CD14-positive monocyte (primary cell): ENCODE results near the gene RNF225. TPM values are rescaled to one million over a fixed set of nuclear protein-coding genes. Genes with fewer than 3 reads are reported as not detected.
A peak's percentile ranks its signal among the peaks of the same experiment; 100 is the strongest.

ENCODE experiments used
- DNase-seq, 3 donors: peaks; one replicate each; pipeline ENCODE4 v3.0.0-alpha.2; 2011 to 2022
- H2AFZ ChIP-seq: 2 replicates; pipeline ENCODE4 v1.6.0; 2012; ENCODE audit warnings: mild to moderate bottlenecking, low read depth, low read length, inconsistent platforms; ENCODE audit not compliant: insufficient read depth, poor library complexity, severe bottlenecking
- H3K27ac ChIP-seq, 2 donors: 1 replicate in 1 of 2; 2 replicates in 1 of 2; pipeline ENCODE4 v1.5.1; 2012 to 2013; ENCODE audit warnings: low read length in 2 of 2, control low read depth in 1 of 2, inconsistent platforms in 1 of 2, low read depth in 1 of 2, mild to moderate bottlenecking in 1 of 2
- H3K27me3 ChIP-seq, 2 donors: one replicate each; pipeline versions ENCODE4 v1.6.0 to v1.6.1; 2011 to 2013; ENCODE audit warnings: low read length in 2 of 2; ENCODE audit not compliant: control insufficient read depth in 2 of 2, insufficient read depth in 2 of 2
- H3K36me3 ChIP-seq, 2 donors: replicated peaks in 1 of 2; 1 replicate in 1 of 2; 2 replicates in 1 of 2; pipeline versions ENCODE4 v1.5.1 to v1.6.1; 2012 to 2013; ENCODE audit warnings: low read length in 2 of 2, control low read depth in 1 of 2, inconsistent platforms in 1 of 2, mild to moderate bottlenecking in 1 of 2; ENCODE audit not compliant: insufficient read depth in 2 of 2, control insufficient read depth in 1 of 2
- H3K4me1 ChIP-seq, 2 donors: 1 replicate in 1 of 2; 2 replicates in 1 of 2; pipeline versions ENCODE4 v1.5.1 to v1.6.1; 2012 to 2013; ENCODE audit warnings: low read length in 2 of 2, control low read depth in 1 of 2, inconsistent platforms in 1 of 2, mild to moderate bottlenecking in 1 of 2, moderate library complexity in 1 of 2; ENCODE audit not compliant: insufficient read depth in 2 of 2, control insufficient read depth in 1 of 2
- H3K4me2 ChIP-seq: replicated peaks from 2 replicates; pipeline ENCODE3; 2012; ENCODE audit warnings: low read length, moderate library complexity, mild to moderate bottlenecking; ENCODE audit not compliant: poor library complexity, severe bottlenecking; ENCODE audit errors: extremely low read depth
- H3K4me3 ChIP-seq, 3 experiments: fragments of 200-600 bp in 1 of 3; sonication (generic) in 1 of 3; replicated peaks in 1 of 3; 1 replicate in 2 of 3; 2 replicates in 1 of 3; pipeline ENCODE4 v1.5.1; 2011 to 2013; ENCODE audit warnings: low read length in 3 of 3, mild to moderate bottlenecking in 3 of 3, control low read depth in 2 of 3, low read depth in 2 of 3, inconsistent platforms in 1 of 3, moderate library complexity in 1 of 3
- H3K79me2 ChIP-seq: 2 replicates; pipeline ENCODE4 v1.6.0; 2012; ENCODE audit warnings: mild to moderate bottlenecking, control low read depth, inconsistent platforms, low read length, moderate library complexity; ENCODE audit not compliant: insufficient read depth
- H3K9ac ChIP-seq: 2 replicates; pipeline ENCODE4 v1.6.0; 2017; ENCODE audit warnings: low read length, mild to moderate bottlenecking; ENCODE audit not compliant: insufficient read depth, poor library complexity, severe bottlenecking
- H3K9me3 ChIP-seq, 2 donors: replicated peaks in 1 of 2; 1 replicate in 1 of 2; 2 replicates in 1 of 2; pipeline versions ENCODE4 v1.5.1 to v1.6.1; 2012 to 2013; ENCODE audit warnings: low read length in 2 of 2, control low read depth in 1 of 2; ENCODE audit not compliant: control insufficient read depth in 1 of 2, insufficient read depth in 1 of 2
- H4K20me1 ChIP-seq: 2 replicates; pipeline ENCODE4 v1.6.0; 2012; ENCODE audit warnings: mild to moderate bottlenecking, low read length, control low read depth, moderate library complexity; ENCODE audit not compliant: insufficient read depth
- H3K27ac Mint-ChIP-seq, 7 donors: one replicate each; pipeline ENCODE4 v1.8.0; 2020; ENCODE audit warnings: mild to moderate bottlenecking in 7 of 7, mixed read lengths in 7 of 7, moderate library complexity in 6 of 7, inconsistent platforms in 2 of 7
- H3K27me3 Mint-ChIP-seq, 3 donors: one replicate each; pipeline ENCODE4 v1.8.0; 2021 to 2022; ENCODE audit warnings: low read depth in 3 of 3, mild to moderate bottlenecking in 3 of 3, mixed read lengths in 3 of 3, moderate library complexity in 3 of 3, inconsistent platforms in 1 of 3
- H3K36me3 Mint-ChIP-seq, 2 donors: one replicate each; pipeline ENCODE4 v1.8.0; 2020; ENCODE audit warnings: mixed read lengths in 2 of 2, inconsistent platforms in 1 of 2, mild to moderate bottlenecking in 1 of 2
- H3K4me1 Mint-ChIP-seq: one replicate; pipeline ENCODE4 v1.8.0; 2020; ENCODE audit warnings: mild to moderate bottlenecking, mixed read lengths
- H3K4me3 Mint-ChIP-seq, 2 donors: one replicate each; pipeline ENCODE4 v1.8.0; 2020; ENCODE audit warnings: mild to moderate bottlenecking in 2 of 2, mixed read lengths in 2 of 2, moderate library complexity in 1 of 2
- H3K9me3 Mint-ChIP-seq, 7 donors: one replicate each; pipeline ENCODE4 v1.8.0; 2020 to 2022; ENCODE audit warnings: mixed read lengths in 7 of 7, mild to moderate bottlenecking in 6 of 7, moderate library complexity in 6 of 7, inconsistent platforms in 2 of 7
- WGBS: methylation state at CpG from one replicate; pipeline ENCODE4 v1.1.5; 2013; ENCODE audit warnings: missing lambda C conversion rate; ENCODE audit not compliant: insufficient coverage; 5-methylcytosine and 5-hydroxymethylcytosine counted together
- intact Hi-C, 2 donors: fragments of 100-400 bp; cut with micrococcal nuclease; formaldehyde crosslinking; loops; one replicate each; pipeline versions ENCODE4 v1.15.0 to v1.15.1; 2023
- polyA plus RNA-seq, 3 donors: library from polyadenylated mRNA; depleted of rRNA in 1 of 3; unstranded in 2 of 3; stranded (reverse) in 1 of 3; fragments of 300-500 nt in 2 of 3; fragments of >200 nt in 1 of 3; fragmentation: Illumina TruSeq in 2 of 3; gene quantifications; 1 replicate in 2 of 3; 2 replicates in 1 of 3; pipeline ENCODE4 v1.2.3, GENCODE V29; 2012 to 2021
- TF ChIP-seq, protein P1 (sequence below): fragments of 200-600 bp; IDR thresholded peaks from one replicate; pipeline ENCODE4 v1.8.0; 2022; ENCODE audit warnings: antibody characterized with exemption, mild to moderate bottlenecking

The RNF225 gene
- polyA plus RNA-seq, 3 donors = not detected

DNA sequence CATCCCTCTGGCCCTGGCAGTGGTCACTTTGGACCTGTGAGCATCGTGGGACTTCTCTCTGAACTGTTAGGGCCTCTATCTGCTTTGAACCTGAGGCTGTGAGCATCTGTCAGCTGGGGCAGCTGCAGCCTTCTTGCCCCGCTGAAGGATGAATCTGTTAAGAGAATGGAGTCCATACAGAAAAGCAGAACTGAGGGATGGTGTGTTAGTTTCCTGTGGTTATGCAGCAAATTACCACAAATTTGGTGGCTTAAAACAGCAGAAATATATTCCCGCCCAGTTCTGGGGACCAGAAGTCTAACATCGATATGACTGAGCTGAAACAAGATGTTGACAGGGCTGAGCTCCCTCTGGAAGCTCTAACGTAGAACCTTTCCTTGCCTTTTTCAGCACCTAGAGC, 31.3 kb upstream of the RNF225 start:
- Mint-ChIP-seq H3K4me3 (no peak overlapping the region), H3K27me3 (peaks cover 0 to 8% (median 0%) of the 10 kb centered on the region in 3 donors), H3K9me3 (peaks cover 0 to 4% (median 0%) of the 10 kb centered on the region in 7 donors), H3K4me1 (peaks cover 22% of the 10 kb centered on the region), H3K27ac (peak overlapping the region in 3 of 7 donors; percentile 30 to 62 (median 31)), H3K36me3 (no peaks in the 10 kb centered on the region)
- no peaks in the 10 kb centered on the region for H4K20me1 ChIP-seq
- H3K36me3 ChIP-seq = no peaks in the 10 kb centered on the region
- no peaks in the 10 kb centered on the region for H3K79me2 ChIP-seq
- no peak overlapping the region for H3K4me3 ChIP-seq
- H3K27me3 ChIP-seq = no peaks in the 10 kb centered on the region
- H3K4me1 ChIP-seq = peaks cover 26 to 36% of the 10 kb centered on the region in 2 donors
- WGBS = 0% methylated on average over 5 of the region's 5 CpGs
- intact Hi-C loops = no loop called here
- H3K9me3 ChIP-seq = peaks cover 0 to 7% of the 10 kb centered on the region in 2 donors
- no peak overlapping the region for H3K4me2 ChIP-seq
- H2AFZ ChIP-seq = peak overlapping the region; percentile 76
- TF ChIP-seq, protein P1, sequence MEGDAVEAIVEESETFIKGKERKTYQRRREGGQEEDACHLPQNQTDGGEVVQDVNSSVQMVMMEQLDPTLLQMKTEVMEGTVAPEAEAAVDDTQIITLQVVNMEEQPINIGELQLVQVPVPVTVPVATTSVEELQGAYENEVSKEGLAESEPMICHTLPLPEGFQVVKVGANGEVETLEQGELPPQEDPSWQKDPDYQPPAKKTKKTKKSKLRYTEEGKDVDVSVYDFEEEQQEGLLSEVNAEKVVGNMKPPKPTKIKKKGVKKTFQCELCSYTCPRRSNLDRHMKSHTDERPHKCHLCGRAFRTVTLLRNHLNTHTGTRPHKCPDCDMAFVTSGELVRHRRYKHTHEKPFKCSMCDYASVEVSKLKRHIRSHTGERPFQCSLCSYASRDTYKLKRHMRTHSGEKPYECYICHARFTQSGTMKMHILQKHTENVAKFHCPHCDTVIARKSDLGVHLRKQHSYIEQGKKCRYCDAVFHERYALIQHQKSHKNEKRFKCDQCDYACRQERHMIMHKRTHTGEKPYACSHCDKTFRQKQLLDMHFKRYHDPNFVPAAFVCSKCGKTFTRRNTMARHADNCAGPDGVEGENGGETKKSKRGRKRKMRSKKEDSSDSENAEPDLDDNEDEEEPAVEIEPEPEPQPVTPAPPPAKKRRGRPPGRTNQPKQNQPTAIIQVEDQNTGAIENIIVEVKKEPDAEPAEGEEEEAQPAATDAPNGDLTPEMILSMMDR = no peak
- DNase-seq = peak in 1 of 3 donors; percentile 11
- H3K27ac ChIP-seq = peak overlapping the region in 1 of 2 donors; percentile 33
- no peak overlapping the region for H3K9ac ChIP-seq

DNA sequence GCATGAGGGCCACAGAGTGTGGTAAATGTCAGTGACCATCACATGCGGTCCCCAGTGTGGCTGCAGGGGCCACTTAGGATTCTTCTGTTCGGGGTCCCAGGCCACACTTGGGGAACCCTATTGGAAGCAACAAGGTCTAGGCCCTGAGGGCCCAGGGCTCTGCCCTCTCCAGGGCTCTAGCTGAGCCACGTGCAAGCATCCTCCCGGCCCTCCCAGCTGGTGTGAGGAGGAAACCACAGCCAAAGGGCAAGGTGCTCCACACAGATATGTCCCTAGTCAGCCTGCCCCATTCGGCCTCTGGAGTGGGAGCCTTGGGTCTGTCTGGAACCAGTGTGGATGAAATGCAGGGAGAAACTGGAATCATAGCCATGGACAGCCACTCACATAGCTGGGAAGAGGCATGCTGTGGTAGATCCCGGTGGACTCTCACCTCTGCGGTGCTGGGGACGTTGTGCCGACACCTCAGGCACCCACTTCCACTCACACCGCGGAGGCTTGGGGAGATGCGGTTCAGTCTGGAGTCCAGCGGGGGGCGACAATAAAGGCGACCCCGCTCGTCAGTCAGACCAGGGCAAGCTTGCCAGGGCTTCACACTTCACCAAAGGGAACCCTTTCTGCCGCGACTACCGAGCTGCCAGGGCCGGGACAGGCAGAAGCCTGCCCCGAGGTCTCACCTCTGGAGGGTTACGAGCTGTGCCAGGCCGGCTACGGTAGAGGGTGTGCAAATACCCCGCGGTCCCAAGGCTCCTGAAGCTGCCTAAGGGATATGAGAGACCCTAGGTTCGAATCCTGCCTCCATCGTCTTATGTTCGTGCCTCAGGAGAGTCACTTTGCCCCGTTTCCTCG, 28.6 kb upstream of the RNF225 start:
- Histone ChIP-seq H3K4me2 (no peak overlapping the region), H3K9ac (no peak overlapping the region), H2AFZ (no peak overlapping the region), H3K27me3 (no peaks in the 10 kb centered on the region), H3K4me1 (peaks cover 22 to 30% of the 10 kb centered on the region in 2 donors), H4K20me1 (no peaks in the 10 kb centered on the region), H3K9me3 (peaks cover 0 to 7% of the 10 kb centered on the region in 2 donors), H3K27ac (no peak overlapping the region), H3K36me3 (no peaks in the 10 kb centered on the region), H3K79me2 (no peaks in the 10 kb centered on the region), H3K4me3 (no peak overlapping the region)
- 94% methylated on average over 31 of the region's 32 CpGs for WGBS
- no peaks in the 10 kb centered on the region for H3K36me3 Mint-ChIP-seq
- no peak overlapping the region for H3K4me3 Mint-ChIP-seq
- H3K9me3 Mint-ChIP-seq = peaks cover 0 to 4% (median 0%) of the 10 kb centered on the region in 7 donors
- TF ChIP-seq, protein P1 = no peak
- peaks cover 0 to 10% (median 0%) of the 10 kb centered on the region in 3 donors for H3K27me3 Mint-ChIP-seq
- no peak for DNase-seq
- intact Hi-C loops = no loop called here
- peaks cover 19% of the 10 kb centered on the region for H3K4me1 Mint-ChIP-seq
- no peak overlapping the region for H3K27ac Mint-ChIP-seq
